GM19455 (cell line): Measurements from ENCODE around the gene SDK1.
"Not testable (repeated sequence)": the region's sequence is repeated elsewhere in the genome, so short reads cannot be mapped to it uniquely, and the experiment has no call there.

Source experiments
- ATAC-seq: cut with Tn5 transposase; IDR thresholded peaks from one replicate; pipeline ENCODE4 v1.9.1; 2021; ENCODE audit not compliant: unreplicated experiment

Gene SDK1

DNA sequence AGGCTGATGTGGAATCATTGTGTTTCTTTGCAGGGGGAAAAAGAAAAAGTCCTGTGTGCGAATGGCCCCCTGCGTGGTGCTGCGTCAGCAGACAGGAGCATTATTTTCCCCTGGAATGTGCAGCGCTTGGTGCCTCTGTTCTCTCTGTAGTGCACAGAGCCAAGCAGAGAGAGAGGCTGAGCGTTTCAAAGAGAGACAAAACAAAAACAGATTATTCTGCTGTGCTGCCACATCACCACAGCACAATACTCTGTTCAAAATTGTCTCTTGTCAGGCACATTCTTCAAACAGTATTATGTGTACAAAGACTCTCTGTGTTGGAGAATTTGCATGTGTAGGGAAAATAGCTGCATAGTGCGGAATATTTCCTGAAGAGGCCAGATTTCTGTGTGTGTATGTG is 609.0 kb downstream of the SDK1 start:
- ATAC-seq, result no peak

- no peak for ATAC-seq
Observed at GRCh38 chr7:3911685-3912084, 610.6 kb downstream of the SDK1 start.

GRCh38 chr7:3912291-3912690 is 611.2 kb downstream of the SDK1 start:
- no peak for ATAC-seq

DNA sequence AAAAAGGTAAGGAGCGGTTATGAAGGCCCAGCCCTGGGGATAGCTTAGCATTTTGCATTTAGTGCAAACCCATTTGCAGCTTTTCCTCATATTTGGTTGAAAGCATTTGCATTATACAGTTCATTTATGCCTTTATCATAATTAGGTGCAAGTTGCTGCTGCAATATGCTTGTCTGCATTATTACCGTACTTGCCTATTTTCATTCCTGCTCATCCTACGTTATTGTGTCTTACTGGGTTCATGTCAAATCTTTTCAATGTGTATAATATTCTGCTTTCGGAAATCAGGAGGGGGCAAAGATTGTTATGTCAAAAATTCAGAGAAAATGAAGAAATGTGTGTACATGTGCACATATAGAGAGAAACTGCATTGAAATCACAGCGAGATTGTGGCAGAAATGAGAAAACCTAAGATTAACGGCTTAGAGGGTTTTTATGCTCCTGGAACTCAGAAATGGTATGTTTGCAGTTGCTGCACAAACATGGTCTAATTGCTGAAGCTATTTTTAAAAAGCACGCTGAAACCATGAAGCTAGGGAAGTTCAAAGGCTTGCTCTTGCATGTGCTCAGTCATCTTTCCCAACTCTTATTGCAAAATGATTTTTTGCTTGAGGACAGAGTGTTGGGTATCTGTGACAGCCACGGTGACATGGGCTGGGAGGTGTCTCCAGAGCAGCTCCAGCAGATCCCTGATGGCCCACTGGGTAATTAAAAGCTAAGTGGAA is 613.2 kb downstream of the SDK1 start:
- no peak for ATAC-seq

DNA sequence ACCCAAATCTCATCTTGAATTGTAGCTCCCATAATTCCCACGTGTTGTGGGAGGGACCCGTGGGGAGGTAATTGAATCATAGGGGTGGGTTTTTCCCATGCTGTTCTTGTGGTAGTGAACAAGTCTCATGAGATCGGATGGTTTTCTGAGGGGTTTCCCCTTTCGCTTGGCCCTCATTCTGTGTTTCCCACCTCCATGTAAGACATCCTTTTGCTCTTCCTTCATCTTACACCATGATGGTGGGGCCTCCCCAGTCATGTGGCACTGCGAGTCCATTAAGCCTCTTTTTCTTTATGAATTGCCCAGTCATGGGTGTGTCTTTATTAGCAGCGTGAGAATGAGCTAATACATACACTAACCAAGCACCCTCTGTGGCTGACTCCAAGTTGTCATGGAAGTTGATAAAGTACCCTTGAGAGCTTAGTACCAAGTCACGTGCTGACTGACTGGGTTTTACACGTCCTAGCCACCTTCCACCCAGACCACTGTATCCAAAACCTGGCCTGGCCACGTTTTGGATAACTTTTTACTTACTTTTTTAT is 614.4 kb downstream of the SDK1 start:
- no peak for ATAC-seq

DNA sequence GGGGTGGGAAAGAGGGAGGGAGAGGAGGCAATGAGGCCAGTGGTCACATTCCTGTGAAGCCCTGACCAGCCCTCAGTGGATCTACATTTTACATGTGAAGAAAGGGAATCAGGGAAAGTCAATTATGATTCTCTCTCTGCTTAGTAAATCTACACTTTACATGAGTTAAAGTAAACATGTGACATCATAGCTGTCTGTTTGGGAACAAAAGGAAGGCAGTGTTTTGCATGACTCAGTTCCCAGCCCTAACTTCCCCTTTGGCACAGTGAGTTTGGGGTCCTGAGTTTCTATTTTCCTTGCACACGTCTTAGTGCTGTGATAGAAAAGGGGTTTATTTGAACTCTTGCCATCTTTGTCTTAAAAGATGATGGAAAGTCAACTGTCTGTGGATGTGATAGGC is 615.1 kb downstream of the SDK1 start:
- no peak for ATAC-seq

GRCh38 chr7:3917436-3917835 is 616.4 kb downstream of the SDK1 start:
- no peak for ATAC-seq

GRCh38 chr7:3918576-3918975 is 617.5 kb downstream of the SDK1 start:
- no peak for ATAC-seq

DNA sequence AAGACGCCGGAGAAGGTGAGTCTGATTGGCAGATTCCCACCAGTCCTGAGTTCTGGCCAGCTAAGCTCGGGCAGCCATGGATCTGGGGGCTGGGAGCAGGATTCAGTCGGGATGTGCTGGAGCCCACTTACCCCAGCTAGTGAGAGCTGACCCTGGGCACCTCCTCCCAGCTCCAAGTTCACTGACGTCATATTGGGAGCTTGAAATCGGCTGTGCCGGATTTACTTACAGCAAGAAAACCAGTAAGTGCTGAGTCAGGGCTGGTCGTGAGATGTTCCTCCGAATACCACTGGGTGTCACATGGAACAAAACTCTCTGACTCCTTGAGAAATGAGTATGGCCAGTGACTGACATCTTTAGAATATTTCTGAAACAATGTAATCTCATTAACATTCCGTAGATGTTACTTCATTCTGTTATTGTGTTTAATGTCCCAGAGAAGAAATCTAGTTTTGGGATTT is 621.2 kb downstream of the SDK1 start:
- ATAC-seq, result no peak

GRCh38 chr7:3923307-3923918 is 622.4 kb downstream of the SDK1 start:
- no peak for ATAC-seq

DNA sequence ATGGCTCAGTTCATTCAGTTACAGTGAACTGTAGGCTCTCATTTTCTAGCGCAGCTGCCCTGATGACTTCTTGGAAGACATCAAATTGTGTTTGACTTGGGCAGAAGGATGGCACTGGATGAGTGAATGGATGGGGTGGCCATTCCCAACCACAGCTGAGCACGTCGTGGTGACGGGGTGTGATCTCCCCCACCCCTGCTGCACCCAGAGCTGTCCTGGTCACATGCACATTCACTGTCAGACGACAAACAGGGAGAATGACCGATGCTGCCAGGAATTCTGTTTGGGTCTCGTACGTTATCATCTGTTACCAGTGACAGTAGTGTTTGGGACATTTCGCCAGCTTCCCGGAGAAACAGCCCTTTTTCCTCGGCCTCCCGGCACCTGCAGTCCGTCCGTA is 623.2 kb downstream of the SDK1 start:
- ATAC-seq, result no peak

- ATAC-seq, result no peak
Observed at GRCh38 chr7:3927446-3928110, 626.5 kb downstream of the SDK1 start.

- ATAC-seq, result no peak
Observed at GRCh38 chr7:3928727-3929515, 627.9 kb downstream of the SDK1 start.

DNA sequence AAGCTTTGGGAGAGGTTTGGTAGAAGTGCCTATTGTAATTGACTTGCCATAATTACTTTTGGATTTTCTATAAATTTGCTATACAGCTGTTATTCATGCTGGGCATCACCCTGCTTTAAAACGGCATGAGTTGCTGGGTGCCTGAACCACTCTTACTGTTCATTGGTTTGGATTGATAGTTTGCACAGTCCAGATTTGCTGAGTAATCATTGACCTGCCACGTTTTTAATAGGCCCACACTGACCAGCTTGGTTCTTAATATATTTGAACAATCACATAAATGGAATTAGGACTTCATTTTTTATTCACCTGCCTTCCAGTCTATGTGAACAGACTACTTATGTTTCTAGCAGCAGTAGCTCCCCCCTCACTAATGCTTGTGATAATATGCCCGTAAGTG is 630.8 kb downstream of the SDK1 start:
- ATAC-seq, result no peak

GRCh38 chr7:3937146-3937545 is 636.1 kb downstream of the SDK1 start:
- ATAC-seq, result no peak

DNA sequence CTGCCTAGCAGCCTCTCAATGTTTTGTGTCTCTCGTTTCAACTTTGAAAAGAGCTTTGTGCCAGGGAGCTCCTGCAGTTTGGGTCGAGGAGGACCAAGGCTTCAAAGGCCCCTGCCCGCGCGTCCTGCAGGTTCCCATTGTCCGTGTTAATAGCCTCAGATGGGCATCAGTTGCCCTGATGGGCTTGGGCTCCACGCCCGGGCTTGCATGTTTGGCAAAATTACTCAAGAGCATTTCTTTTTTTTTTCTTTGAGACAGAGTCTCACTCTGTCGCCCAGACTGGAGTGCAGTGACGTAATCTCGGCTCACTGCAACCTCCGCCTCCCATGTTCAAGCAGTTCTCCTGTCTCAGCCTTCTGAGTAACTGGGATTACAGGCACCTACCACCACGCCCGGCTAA is 636.6 kb downstream of the SDK1 start:
- ATAC-seq, result no peak

DNA sequence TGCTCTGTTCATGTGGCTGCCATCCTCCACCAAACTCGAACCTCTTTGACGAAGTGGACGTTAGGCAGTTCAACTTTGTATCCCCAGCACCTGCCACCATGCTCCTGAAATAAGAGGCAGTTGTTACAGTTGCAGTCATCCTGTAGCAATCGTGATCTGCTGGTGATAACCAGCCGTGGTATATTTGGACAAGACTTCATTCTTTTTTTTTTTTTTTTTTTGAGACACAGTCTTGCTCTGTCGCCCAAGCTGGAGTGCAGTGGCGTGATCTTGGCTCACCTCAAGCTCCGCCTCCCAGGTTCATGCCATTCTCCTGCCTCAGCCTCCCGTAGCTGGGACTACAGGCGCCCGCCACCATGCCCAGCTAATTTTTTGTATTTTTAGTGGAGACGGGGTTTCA is 640.7 kb downstream of the SDK1 start:
- not testable (repeated sequence) for ATAC-seq

DNA sequence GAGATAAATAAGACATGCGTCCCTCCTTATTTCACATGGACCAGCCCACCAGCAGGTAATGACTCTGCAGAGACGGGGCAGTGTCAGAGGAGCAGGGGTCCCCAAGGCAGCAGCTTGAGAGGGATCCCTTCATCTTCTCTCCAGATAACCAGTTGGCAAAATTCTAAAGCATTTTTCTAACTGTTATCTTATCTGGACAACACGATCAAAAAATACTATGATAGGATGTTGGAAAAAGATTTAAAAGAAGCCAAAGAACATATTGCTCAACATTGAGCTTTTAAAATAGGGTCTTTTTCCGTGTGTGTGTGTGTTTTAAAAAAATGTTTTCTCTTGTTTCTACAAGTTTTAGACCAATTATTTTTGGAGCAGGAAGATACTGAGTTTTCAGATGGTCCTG is 641.2 kb downstream of the SDK1 start:
- no peak for ATAC-seq

DNA sequence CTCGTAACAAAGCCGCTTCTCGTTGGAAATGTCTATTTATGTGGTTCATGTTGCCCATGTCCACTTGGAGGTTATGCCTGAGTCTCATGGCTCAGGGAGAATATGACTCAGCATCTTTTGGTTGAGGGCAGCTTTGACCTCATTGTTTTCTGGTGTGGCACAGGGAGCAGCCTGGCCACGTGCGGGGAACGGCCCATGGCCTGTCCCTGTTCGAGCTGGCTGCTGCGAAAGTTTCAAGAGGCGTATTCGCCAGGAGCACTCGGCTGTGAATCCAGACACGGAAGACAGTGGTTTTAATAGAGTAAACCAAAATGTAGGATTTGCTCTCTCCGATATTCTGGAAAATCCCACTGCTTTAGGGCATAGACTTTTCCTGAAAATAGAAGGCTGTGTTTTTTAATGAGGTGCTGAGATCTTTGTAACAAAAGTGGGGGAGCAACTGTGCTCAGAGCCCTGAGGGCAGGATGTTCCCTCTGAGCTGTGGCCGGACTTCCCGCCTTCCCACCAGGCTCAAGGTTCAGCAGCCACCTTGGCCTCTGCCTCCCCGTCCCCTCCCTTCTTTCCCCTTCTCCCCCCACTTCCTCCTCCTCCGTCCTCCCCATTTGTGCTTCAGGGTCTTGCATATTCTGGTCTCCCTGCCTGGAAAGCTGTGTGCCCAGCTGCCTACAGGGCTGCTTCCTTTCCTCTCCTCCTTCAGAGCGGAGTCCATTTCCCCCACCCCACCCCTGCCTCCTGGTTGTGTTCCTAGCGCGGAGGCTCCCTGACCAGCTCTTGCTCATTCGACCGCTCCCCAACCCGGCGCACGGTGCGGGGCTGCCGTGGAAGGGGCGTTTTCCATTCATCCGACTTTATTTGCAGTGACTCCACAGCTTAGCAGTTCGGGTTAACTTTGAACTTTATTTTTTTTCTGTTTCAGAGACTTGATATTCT is 642.0 kb downstream of the SDK1 start:
- no peak for ATAC-seq
